Osteoblast (primary cell): Measurements from ENCODE around the gene SNRK. TPM values are rescaled to one million over a fixed set of nuclear protein-coding genes. Genes with fewer than 3 reads are reported as not detected.

Experiments
- DNase-seq: peaks from one replicate; pipeline ENCODE4 v3.0.0; 2011; ENCODE audit warnings: low spot score, mixed read lengths; ENCODE audit not compliant: insufficient read length; ENCODE audit errors: missing footprints
- H2AFZ ChIP-seq: 2 replicates; pipeline ENCODE4 v1.6.0; 2011; ENCODE audit warnings: mild to moderate bottlenecking, low read length
- H3K27ac ChIP-seq: 2 replicates; pipeline ENCODE4 v1.5.1; 2011; ENCODE audit warnings: mild to moderate bottlenecking, low read depth, low read length, moderate library complexity
- H3K27me3 ChIP-seq: 2 replicates; pipeline ENCODE4 v1.6.0; 2012; ENCODE audit warnings: mild to moderate bottlenecking, control low read depth, inconsistent platforms, low read length, moderate library complexity; ENCODE audit not compliant: insufficient read depth
- H3K36me3 ChIP-seq: 2 replicates; pipeline ENCODE4 v1.5.1; 2011; ENCODE audit warnings: mild to moderate bottlenecking, low read length, control low read depth, moderate library complexity; ENCODE audit not compliant: insufficient read depth
- H3K4me1 ChIP-seq: 2 replicates; pipeline ENCODE4 v1.5.1; 2011; ENCODE audit warnings: mild to moderate bottlenecking, low read length, control low read depth, moderate library complexity; ENCODE audit not compliant: insufficient read depth
- H3K4me2 ChIP-seq: 2 replicates; pipeline ENCODE4 v1.6.0; 2011; ENCODE audit warnings: mild to moderate bottlenecking, low read length; ENCODE audit not compliant: insufficient read depth
- H3K4me3 ChIP-seq: fragments of 200-600 bp; sonication (generic); 3 replicates; pipeline ENCODE4 v1.5.1; 2012; ENCODE audit warnings: mild to moderate bottlenecking, low read length, inconsistent platforms; ENCODE audit not compliant: insufficient read depth
- H3K79me2 ChIP-seq: 2 replicates; pipeline ENCODE4 v1.6.0; 2012; ENCODE audit warnings: mild to moderate bottlenecking, low read length, control low read depth, inconsistent platforms; ENCODE audit not compliant: insufficient read depth
- H3K9me3 ChIP-seq: 2 replicates; pipeline ENCODE4 v1.5.1; 2011; ENCODE audit warnings: low read depth, low read length, control low read depth
- H4K20me1 ChIP-seq: 2 replicates; pipeline ENCODE4 v1.6.0; 2012; ENCODE audit warnings: mild to moderate bottlenecking, low read length, control low read depth; ENCODE audit not compliant: insufficient read depth
- total RNA-seq: library from RNA; depleted of rRNA; stranded (reverse); fragments of >200 nt; gene quantifications from 2 replicates; pipeline ENCODE4 v1.2.3, GENCODE V29; 2012
- TF ChIP-seq, protein P1 (sequence below): IDR thresholded peaks from 2 replicates; pipeline ENCODE4 v1.5.1; 2011; ENCODE audit warnings: mild to moderate bottlenecking, low read depth, low read length, moderate library complexity; ENCODE audit errors: extremely low read depth

SNRK gene
- total RNA-seq, 1 donor = 26.1 TPM

DNA sequence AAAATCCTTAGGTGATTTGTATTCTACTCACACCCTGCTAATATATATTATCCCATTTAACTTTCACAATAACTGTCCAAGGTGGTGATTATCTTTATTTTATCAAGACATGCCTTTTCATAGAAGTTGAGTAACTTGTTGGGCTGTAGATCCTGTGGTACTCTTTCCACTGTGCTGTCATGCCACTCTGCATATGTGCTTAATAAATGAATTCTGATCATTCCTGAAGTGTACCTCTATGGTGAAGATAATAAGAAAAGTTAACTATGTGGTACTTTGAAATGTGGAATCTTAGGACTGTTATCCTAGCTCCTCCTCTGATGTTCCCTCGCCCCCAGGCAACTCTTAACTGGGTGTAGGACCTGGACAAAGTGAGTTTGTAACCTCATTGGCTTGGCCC lies 5.2 kb downstream of the SNRK start:
- Histone ChIP-seq H3K27ac (no peak overlapping the region), H3K4me2 (no peak overlapping the region), H3K9me3 (no peaks in the 10 kb centered on the region), H4K20me1 (peaks cover 23% of the 10 kb centered on the region), H3K4me1 (peaks cover 24% of the 10 kb centered on the region), H3K4me3 (no peak overlapping the region), H2AFZ (no peak overlapping the region), H3K79me2 (peaks cover 94% of the 10 kb centered on the region), H3K36me3 (peaks cover 4% of the 10 kb centered on the region), H3K27me3 (no peaks in the 10 kb centered on the region)
- DNase-seq = no peak
- TF ChIP-seq, protein P1, sequence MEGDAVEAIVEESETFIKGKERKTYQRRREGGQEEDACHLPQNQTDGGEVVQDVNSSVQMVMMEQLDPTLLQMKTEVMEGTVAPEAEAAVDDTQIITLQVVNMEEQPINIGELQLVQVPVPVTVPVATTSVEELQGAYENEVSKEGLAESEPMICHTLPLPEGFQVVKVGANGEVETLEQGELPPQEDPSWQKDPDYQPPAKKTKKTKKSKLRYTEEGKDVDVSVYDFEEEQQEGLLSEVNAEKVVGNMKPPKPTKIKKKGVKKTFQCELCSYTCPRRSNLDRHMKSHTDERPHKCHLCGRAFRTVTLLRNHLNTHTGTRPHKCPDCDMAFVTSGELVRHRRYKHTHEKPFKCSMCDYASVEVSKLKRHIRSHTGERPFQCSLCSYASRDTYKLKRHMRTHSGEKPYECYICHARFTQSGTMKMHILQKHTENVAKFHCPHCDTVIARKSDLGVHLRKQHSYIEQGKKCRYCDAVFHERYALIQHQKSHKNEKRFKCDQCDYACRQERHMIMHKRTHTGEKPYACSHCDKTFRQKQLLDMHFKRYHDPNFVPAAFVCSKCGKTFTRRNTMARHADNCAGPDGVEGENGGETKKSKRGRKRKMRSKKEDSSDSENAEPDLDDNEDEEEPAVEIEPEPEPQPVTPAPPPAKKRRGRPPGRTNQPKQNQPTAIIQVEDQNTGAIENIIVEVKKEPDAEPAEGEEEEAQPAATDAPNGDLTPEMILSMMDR = no peak

DNA sequence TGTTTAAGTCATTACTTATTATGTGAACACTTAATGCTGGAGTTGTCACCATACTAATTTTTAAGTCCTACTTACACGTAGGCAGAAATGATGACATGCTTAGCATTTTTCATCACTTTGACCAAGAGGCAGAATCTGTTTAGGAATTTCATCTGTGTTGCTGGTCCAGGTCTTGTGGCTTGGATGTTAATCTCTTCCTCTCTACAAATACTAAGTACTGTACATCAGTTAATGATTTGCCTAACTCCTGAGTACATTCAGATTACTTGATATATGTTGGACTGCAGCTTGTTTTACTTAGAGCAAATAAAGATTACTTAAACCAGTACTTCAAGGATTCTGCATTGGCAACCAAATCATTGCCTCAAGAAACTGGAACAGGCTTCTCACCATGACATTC lies 8.6 kb downstream of the SNRK start:
- TF ChIP-seq, protein P1 = no peak
- H3K27me3 ChIP-seq = no peaks in the 10 kb centered on the region
- no peak for DNase-seq
- H3K79me2 ChIP-seq = peaks cover 93% of the 10 kb centered on the region
- no peaks in the 10 kb centered on the region for H3K9me3 ChIP-seq
- H3K4me2 ChIP-seq = no peak overlapping the region
- H2AFZ ChIP-seq = no peak overlapping the region
- H4K20me1 ChIP-seq = peaks cover 22% of the 10 kb centered on the region
- peaks cover 12% of the 10 kb centered on the region for H3K4me1 ChIP-seq
- no peak overlapping the region for H3K27ac ChIP-seq
- no peak overlapping the region for H3K4me3 ChIP-seq
- no peaks in the 10 kb centered on the region for H3K36me3 ChIP-seq

DNA sequence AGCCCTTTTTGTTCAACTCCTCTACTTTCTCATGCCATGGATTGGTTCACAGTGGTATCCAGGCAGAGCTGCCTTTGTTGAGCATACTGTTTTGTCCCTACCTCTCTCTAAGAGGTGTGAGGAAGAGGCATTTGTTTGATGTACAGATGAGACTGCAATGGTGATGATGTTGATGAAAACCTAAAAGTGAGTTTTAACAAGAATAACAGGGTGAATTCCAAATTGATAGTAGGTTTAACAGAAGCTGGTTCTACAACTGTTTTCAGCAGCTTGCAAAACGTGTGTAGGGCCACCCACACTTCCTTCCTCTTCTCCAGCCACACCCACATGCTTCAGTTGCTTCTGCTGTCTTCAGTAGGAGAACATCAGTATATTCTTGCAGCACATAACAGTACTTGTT lies 10.2 kb downstream of the SNRK start:
- Histone ChIP-seq H3K27me3 (no peaks in the 10 kb centered on the region), H4K20me1 (peaks cover 22% of the 10 kb centered on the region), H3K4me1 (peaks cover 5% of the 10 kb centered on the region), H3K36me3 (no peaks in the 10 kb centered on the region), H3K9me3 (no peaks in the 10 kb centered on the region), H3K79me2 (peaks cover 84% of the 10 kb centered on the region), H2AFZ (no peak overlapping the region), H3K4me3 (no peak overlapping the region), H3K27ac (no peak overlapping the region), H3K4me2 (no peak overlapping the region)
- TF ChIP-seq, protein P1 = no peak
- no peak for DNase-seq

DNA sequence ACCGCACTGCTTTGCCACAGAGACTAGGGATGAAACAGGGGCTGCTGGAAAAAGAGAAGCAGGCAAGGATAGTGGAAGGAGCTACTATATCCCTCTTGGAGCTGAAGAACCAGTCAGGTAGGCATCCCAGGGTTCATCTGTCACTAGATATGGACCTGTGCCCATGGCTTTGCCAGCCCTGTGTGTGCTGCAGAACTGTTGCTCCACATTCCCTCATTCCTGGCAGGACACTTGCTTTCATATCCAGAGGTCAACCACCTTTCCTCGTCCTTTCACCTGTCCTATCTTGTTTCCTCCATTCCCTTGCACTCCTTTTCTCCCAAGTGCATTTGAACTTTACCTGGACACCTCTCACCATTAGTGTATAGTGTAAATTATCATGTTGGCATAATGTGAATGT lies 12.0 kb downstream of the SNRK start:
- Histone ChIP-seq H3K27ac (no peak overlapping the region), H3K9me3 (no peaks in the 10 kb centered on the region), H3K4me3 (no peak overlapping the region), H3K79me2 (peaks cover 75% of the 10 kb centered on the region), H3K27me3 (no peaks in the 10 kb centered on the region), H3K4me1 (peaks cover 5% of the 10 kb centered on the region), H3K36me3 (peaks cover 3% of the 10 kb centered on the region), H4K20me1 (peaks cover 17% of the 10 kb centered on the region), H2AFZ (no peak overlapping the region), H3K4me2 (no peak overlapping the region)
- TF ChIP-seq, protein P1 = no peak
- no peak for DNase-seq
